GM23248 (cell line): Measurements from ENCODE around the gene SUPT3H. TPM values are rescaled to one million over a fixed set of nuclear protein-coding genes. Genes with fewer than 3 reads are reported as not detected.

ENCODE experiments used
- DNase-seq: peaks from one replicate; pipeline ENCODE4 v3.0.0-alpha.2; 2015
- H2AFZ ChIP-seq: fragments of 200-600 bp; sonication (generic); 2 replicates; pipeline ENCODE4 v1.6.1; 2016; ENCODE audit warnings: antibody characterized with exemption
- H3F3A ChIP-seq: fragments of 200-600 bp; sonication (generic); 2 replicates; pipeline ENCODE4 v1.6.1; 2016; ENCODE audit warnings: mild to moderate bottlenecking, antibody characterized with exemption, mixed run types; ENCODE audit not compliant: insufficient read depth
- H3K27ac ChIP-seq: fragments of 200-600 bp; sonication (generic); 2 replicates; pipeline ENCODE4 v1.5.1; 2016; ENCODE audit warnings: mild to moderate bottlenecking
- H3K27me3 ChIP-seq: fragments of 200-600 bp; sonication (generic); replicated peaks from 2 replicates; pipeline ENCODE4 v1.6.1; 2016; ENCODE audit warnings: mild to moderate bottlenecking; ENCODE audit not compliant: insufficient read depth
- H3K36me3 ChIP-seq: fragments of 200-600 bp; sonication (generic); 2 replicates; pipeline ENCODE4 v1.6.1; 2016; ENCODE audit warnings: low read depth, mild to moderate bottlenecking
- H3K4me1 ChIP-seq: fragments of 200-600 bp; sonication (generic); 2 replicates; pipeline ENCODE4 v1.6.1; 2016; ENCODE audit warnings: mild to moderate bottlenecking; ENCODE audit not compliant: insufficient read depth
- H3K4me2 ChIP-seq: fragments of 200-600 bp; sonication (generic); one replicate; pipeline ENCODE4 v1.6.1; 2016; ENCODE audit warnings: mild to moderate bottlenecking; ENCODE audit not compliant: unreplicated experiment
- H3K4me3 ChIP-seq: fragments of 200-600 bp; sonication (generic); 2 replicates; pipeline ENCODE4 v1.5.1; 2016; ENCODE audit warnings: mild to moderate bottlenecking
- H3K79me2 ChIP-seq: fragments of 200-600 bp; sonication (generic); 2 replicates; pipeline ENCODE4 v1.6.1; 2016; ENCODE audit warnings: mild to moderate bottlenecking; ENCODE audit not compliant: insufficient read depth
- H3K9ac ChIP-seq: fragments of 200-600 bp; sonication (generic); 2 replicates; pipeline ENCODE4 v1.6.1; 2016; ENCODE audit warnings: mild to moderate bottlenecking
- H3K9me2 ChIP-seq: fragments of 200-600 bp; sonication (generic); 2 replicates; pipeline ENCODE4 v1.6.1; 2016; ENCODE audit warnings: mixed run types, mild to moderate bottlenecking, moderate library complexity; ENCODE audit not compliant: insufficient read depth
- H3K9me3 ChIP-seq: fragments of 200-600 bp; sonication (generic); one replicate; pipeline ENCODE4 v1.6.1; 2017; ENCODE audit warnings: low read depth
- H4K20me1 ChIP-seq: fragments of 200-600 bp; sonication (generic); 2 replicates; pipeline ENCODE4 v1.6.0; 2016; ENCODE audit not compliant: insufficient read depth
- EZH2 ChIP-seq: fragments of 200-600 bp; sonication (generic); IDR thresholded peaks from 2 replicates; pipeline ENCODE4 v1.6.1; 2018; ENCODE audit warnings: antibody characterized with exemption, mild to moderate bottlenecking; ENCODE audit not compliant: insufficient read depth, poor library complexity, severe bottlenecking
- EZH2phosphoT487 ChIP-seq: fragments of 200-600 bp; sonication (generic); IDR thresholded peaks from 2 replicates; pipeline ENCODE4 v1.6.1; 2018; ENCODE audit warnings: antibody characterized with exemption, moderate library complexity, mild to moderate bottlenecking, low read depth; ENCODE audit not compliant: insufficient read depth
- WGBS, 2 experiments: methylation state at CpG; one replicate each; pipeline ENCODE4 v1.1.6; 2015 to 2017; ENCODE audit warnings: low lambda C conversion rate in 2 of 2, low coverage in 1 of 2; ENCODE audit errors: missing lambda C conversion rate in 2 of 2; 5-methylcytosine and 5-hydroxymethylcytosine counted together
- in situ Hi-C: fragments of 300-500 bp; cut with MboI; formaldehyde crosslinking; loops from 2 replicates; pipeline ENCODE4 v1.15.0; 2020
- polyA plus RNA-seq: library from polyadenylated mRNA; unstranded; fragments of >200 nt; fragmentation: Nextera tagmentation; extraction: Ambion mirVana; gene quantifications from 2 replicates; pipeline ENCODE4 v1.2.1, GENCODE V29; 2016
- total RNA-seq: library from RNA; depleted of rRNA; stranded (reverse); fragments of >200 nt; shearing (Covaris generic); gene quantifications from 2 replicates; pipeline ENCODE4 v1.2.3, GENCODE V29; 2014

Gene SUPT3H
- total and polyA plus RNA-seq, 2 experiments from 2014 or later: 9.3 to 12.4 TPM

GRCh38 chr6:44943541-44943940 is 434.2 kb downstream of the SUPT3H start:
- Histone ChIP-seq H3K9me3 (no peaks in the 10 kb centered on the region), H4K20me1 (no peaks in the 10 kb centered on the region)
- no peak for TF ChIP-seq EZH2
- no peak for TF ChIP-seq EZH2phosphoT487

GRCh38 chr6:44942798-44943197 is 434.9 kb downstream of the SUPT3H start:
- no peaks in the 10 kb centered on the region for H3K79me2 ChIP-seq
- H3K9me2 ChIP-seq: no peaks in the 10 kb centered on the region
- no peak overlapping the region for H3K27ac ChIP-seq
- H3K27me3 ChIP-seq: no peaks in the 10 kb centered on the region
- no peak overlapping the region for H3K4me3 ChIP-seq
- H3K36me3 ChIP-seq: no peaks in the 10 kb centered on the region
- DNase-seq: no peak
- H3F3A ChIP-seq: no peaks in the 10 kb centered on the region
- no peak for TF ChIP-seq EZH2phosphoT487
- no peak for TF ChIP-seq EZH2
- no peaks in the 10 kb centered on the region for H4K20me1 ChIP-seq
- no peak overlapping the region for H2AFZ ChIP-seq
- in situ Hi-C loops: no loop called here
- no peaks in the 10 kb centered on the region for H3K9me3 ChIP-seq
- no peak overlapping the region for H3K4me2 ChIP-seq
- H3K4me1 ChIP-seq: no peaks in the 10 kb centered on the region
- H3K9ac ChIP-seq: no peak overlapping the region
- WGBS, 2 experiments: 80 to 93% methylated on average over 1 of the region's 1 CpG

More at GRCh38 chr6:44943541-44943940, 434.2 kb downstream of the SUPT3H start:
- Histone ChIP-seq H3K79me2 (no peaks in the 10 kb centered on the region), H3K4me2 (no peak overlapping the region), H3K36me3 (no peaks in the 10 kb centered on the region), H3K4me1 (no peaks in the 10 kb centered on the region), H3K9ac (no peak overlapping the region), H3F3A (no peaks in the 10 kb centered on the region), H2AFZ (no peak overlapping the region), H3K9me2 (no peaks in the 10 kb centered on the region), H3K27me3 (no peaks in the 10 kb centered on the region), H3K4me3 (no peak overlapping the region), H3K27ac (no peak overlapping the region)
- WGBS, 2 experiments: 86% methylated on average over 3 of the region's 3 CpGs
- DNase-seq: no peak
- in situ Hi-C loops: no loop called here

- no peaks in the 10 kb centered on the region for H3K79me2 ChIP-seq
- WGBS, 2 experiments: 84% methylated on average over 6 of the region's 6 CpGs
- H2AFZ ChIP-seq: no peak overlapping the region
- H3K4me1 ChIP-seq: no peaks in the 10 kb centered on the region
- H3K4me3 ChIP-seq: no peak overlapping the region
- TF ChIP-seq EZH2 (no peak), EZH2phosphoT487 (no peak)
- H4K20me1 ChIP-seq: no peaks in the 10 kb centered on the region
- in situ Hi-C loops: no loop called here
- H3F3A ChIP-seq: no peaks in the 10 kb centered on the region
- DNase-seq: no peak
- H3K36me3 ChIP-seq: no peaks in the 10 kb centered on the region
- no peaks in the 10 kb centered on the region for H3K27me3 ChIP-seq
- no peak overlapping the region for H3K4me2 ChIP-seq
- no peaks in the 10 kb centered on the region for H3K9me3 ChIP-seq
- no peak overlapping the region for H3K9ac ChIP-seq
- no peak overlapping the region for H3K27ac ChIP-seq
- H3K9me2 ChIP-seq: no peaks in the 10 kb centered on the region
Measured at GRCh38 chr6:44942201-44942600, 435.5 kb downstream of the SUPT3H start.

- H3K27me3 ChIP-seq: no peaks in the 10 kb centered on the region
- in situ Hi-C loops: no loop called here
Measured at GRCh38 chr6:44940367-44940766, 437.4 kb downstream of the SUPT3H start.

More at GRCh38 chr6:44940367-44940766, 437.4 kb downstream of the SUPT3H start:
- Histone ChIP-seq H3K4me2 (no peak overlapping the region), H3K36me3 (no peaks in the 10 kb centered on the region), H3K4me1 (no peaks in the 10 kb centered on the region), H2AFZ (no peak overlapping the region), H3K4me3 (no peak overlapping the region), H3K79me2 (no peaks in the 10 kb centered on the region), H3K9me3 (no peaks in the 10 kb centered on the region), H3F3A (no peaks in the 10 kb centered on the region), H3K9ac (no peak overlapping the region), H3K9me2 (no peaks in the 10 kb centered on the region), H3K27ac (no peak overlapping the region), H4K20me1 (no peaks in the 10 kb centered on the region)
- TF ChIP-seq EZH2phosphoT487: no peak
- no peak for TF ChIP-seq EZH2
- DNase-seq: no peak
- 100% methylated on average over 1 of the region's 1 CpG for WGBS, 2 experiments
